ELF-1 (cell line): Measurements from ENCODE around the gene CX3CR1.
A peak's percentile ranks its signal among the peaks of the same experiment; 100 is the strongest.
"Not testable (repeated sequence)": the region's sequence is repeated elsewhere in the genome, so short reads cannot be mapped to it uniquely, and the experiment has no call there.

Experiments used
- DNase-seq: peaks from one replicate; pipeline ENCODE4 v3.0.0-alpha.2; 2016; ENCODE audit warnings: low read depth, low spot score

CX3CR1 gene

DNA sequence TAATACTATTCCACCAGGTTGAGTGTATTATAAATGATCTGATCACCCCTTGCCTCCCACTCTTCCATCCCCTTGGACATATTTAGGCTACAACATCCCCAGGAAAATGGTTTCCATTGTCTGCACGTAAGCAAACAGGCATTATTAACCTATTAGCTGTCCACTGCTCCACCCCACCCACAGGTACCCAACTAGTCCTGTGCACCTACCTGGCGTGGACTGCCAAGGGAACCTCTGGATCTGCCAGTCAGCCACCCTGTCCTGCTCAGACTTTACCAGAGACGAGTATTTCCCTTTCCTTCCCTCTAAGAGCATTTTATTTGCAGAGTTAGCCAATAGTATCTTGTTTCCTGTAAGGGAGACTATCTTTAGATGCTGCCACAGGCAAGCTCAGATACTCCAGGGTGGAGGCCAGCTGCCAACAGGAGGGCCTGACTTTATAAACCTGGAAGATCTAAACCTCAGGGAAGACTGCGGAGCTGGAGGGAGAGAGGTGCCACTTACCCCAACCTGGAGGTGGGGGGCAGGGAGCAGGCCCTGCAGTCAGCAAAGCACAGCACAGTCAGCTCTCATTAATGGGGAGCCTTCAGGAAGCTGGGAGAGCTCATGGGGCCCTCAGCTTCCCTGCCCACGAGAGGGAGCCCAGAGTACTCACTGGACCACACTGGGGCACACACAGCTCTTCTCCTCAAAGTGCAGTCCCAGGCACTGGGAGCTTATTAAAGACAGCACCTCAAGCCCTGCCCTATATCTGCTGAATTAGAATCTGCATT, at the start of gene CX3CR1:
Gene CX3CR1, minus strand, starts transcription at position 292 of the 773 bp plus-strand sequence. CDS start 13,527 bp downstream, outside the sequence.
- DNase-seq, result no peak

DNA sequence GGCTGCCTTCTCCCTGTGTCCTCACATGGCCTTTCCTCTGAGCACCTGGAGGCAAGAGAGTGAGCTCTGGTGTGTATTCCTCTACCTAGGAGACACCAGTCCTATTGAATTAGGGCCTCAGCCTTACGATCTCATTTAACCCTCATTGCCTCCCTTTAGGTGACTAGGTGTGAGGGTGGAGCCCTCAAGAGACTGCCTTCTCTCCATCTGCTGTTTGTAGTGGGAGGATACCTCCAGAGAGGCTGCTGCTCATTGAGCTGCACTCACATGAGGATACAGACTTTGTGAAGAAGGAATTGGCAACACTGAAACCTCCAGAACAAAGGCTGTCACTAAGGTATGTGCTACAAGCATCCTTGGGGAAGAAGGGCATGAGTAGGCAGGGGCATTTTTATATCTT, 49.7 kb upstream of the CX3CR1 start, which contains the start of gene CCR8:
Gene CCR8, plus strand, starts transcription at position 217 of the 400 bp plus-strand sequence. CDS start 2,623 bp downstream, outside the sequence.
- no peak for DNase-seq

GRCh38 chr3:39327746-39328349, 48.0 kb upstream of the CX3CR1 start:
- no peak for DNase-seq

DNA sequence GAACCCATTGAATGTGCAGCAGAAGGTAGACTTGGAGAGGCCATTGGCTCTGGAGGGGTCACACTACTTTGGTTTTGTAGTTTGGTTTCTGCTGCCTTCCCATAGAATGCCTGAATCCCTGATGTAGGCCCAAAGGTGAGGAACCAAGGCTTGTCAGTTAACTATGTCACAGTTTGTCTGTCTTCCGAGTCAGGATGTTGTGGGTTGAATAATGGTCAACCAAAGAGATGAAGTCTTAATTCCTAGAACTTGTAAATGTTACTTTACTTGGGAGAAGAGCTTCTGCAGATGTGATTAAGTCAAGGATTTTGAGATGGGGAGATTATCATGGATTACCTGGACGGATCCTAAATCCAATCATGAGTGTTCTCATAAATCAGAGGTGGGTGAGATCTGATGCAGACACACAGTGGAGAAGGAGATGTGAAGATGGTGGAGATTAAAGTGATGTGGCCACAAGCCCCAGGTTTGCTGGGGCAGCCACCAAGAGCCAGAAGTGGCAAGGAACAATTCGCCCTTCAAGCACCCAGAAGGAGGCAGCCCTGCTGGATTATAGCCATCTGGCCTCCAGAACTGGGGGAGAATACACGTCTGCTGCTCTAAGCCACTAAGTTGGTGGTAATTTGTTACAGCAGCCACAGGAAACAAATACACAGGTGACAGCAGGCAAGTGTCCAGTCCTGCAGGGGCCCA, 47.4 kb upstream of the CX3CR1 start:
- no peak for DNase-seq

GRCh38 chr3:39325236-39325635, 45.4 kb upstream of the CX3CR1 start:
- no peak for DNase-seq

DNA sequence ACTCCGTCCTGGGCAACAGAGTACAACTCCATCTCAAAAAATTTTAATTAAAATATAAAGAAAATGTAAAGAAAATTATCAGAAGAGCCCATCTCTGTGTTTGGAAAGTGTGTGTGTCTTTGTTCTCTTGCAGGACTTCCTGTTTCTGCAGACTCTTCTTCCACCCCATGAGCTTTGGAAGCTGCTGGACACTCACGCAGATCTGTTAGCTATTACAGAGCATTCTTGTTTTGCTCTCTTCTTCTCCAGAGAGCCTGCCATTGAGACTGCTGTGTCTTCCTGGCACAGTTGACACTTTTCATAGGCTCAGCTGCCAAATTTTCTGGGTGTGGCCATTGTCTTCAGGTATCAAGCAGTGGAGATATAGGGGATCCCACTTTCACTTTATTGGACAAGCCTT, 43.7 kb upstream of the CX3CR1 start:
- no peak for DNase-seq

DNA sequence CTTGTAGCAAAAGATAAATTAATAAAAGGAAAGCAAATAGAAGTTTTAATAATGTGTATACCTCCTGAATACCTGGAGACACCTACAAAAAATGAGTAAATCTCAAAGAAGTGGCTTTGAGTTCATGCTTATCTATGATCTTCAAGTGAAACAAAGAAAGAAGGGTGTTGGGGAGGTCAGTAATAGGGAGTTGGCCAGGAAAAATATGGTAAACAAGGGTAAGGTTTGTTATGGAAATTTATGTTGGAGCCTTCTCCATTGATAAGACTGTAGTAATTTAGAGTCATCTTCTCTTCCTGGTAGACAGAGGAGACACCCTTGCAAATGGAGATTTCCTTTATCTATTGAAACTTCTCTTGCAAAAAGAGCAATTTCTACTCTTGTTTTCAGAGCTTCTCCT, 43.1 kb upstream of the CX3CR1 start:
- DNase-seq, result no peak

GRCh38 chr3:39322209-39322715, 42.4 kb upstream of the CX3CR1 start:
- not testable (repeated sequence) for DNase-seq

- peak; percentile 32 for DNase-seq
Measured at GRCh38 chr3:39321574-39321983, 41.7 kb upstream of the CX3CR1 start.

DNA sequence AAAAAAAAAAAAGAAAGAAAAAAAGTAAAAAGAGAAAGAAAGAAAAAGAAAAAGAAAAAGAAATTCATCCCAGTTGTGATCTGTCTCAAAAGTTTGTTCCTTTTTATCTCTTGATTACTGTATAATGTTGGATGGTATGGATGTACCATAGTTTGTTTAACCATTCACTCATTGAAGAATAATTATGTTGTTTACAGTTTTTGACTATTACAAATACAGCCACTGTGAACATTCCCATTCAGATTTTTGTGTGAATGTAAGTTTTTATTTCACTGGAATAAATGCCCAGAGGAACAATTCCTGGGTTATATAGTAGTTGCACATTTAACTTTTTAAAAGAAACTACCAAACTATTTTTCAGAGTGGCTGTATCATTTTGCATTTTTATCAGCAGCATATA, 39.4 kb upstream of the CX3CR1 start:
- DNase-seq, result no peak

DNA sequence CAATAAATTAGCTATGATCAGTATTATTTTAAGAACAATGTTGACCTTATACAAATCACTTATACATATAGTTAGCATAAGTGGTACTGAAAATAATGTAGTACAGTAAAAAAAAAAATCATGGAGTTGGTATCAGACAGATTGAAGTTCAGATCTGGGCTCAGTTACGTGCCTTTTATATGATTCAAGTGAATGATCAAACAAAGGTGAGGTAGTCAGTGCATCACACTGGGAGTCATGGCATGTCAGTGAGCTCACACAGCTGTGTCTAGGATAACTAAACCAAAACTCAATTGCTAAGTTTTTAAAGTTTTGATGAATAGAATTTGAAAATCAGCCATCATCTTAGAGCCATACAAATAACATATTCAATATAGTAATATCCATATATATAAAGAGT, 38.5 kb upstream of the CX3CR1 start:
- no peak for DNase-seq

- DNase-seq, result no peak
Measured at GRCh38 chr3:39317571-39318169, 37.8 kb upstream of the CX3CR1 start.

- DNase-seq, result no peak
Measured at GRCh38 chr3:39315420-39315819, 35.6 kb upstream of the CX3CR1 start.

DNA sequence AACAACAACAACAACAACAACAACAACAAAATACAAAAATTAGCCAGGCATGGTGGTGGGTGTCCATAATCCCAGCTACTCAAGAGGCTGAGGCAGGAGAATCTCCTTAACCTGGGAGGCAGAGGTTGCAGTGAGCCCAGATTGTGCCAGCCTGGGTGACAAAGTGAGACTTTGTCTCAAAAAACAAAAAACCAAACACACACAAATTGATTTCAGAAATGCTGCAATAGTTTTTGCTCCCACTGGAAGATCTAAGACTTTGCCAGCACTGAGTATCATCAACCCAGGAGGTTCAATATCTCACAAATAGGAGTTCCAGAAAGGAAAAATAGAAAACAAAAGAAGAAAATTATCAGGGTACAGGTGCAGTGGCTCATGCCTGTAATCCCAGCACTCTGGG, 33.5 kb upstream of the CX3CR1 start:
- no peak for DNase-seq

DNA sequence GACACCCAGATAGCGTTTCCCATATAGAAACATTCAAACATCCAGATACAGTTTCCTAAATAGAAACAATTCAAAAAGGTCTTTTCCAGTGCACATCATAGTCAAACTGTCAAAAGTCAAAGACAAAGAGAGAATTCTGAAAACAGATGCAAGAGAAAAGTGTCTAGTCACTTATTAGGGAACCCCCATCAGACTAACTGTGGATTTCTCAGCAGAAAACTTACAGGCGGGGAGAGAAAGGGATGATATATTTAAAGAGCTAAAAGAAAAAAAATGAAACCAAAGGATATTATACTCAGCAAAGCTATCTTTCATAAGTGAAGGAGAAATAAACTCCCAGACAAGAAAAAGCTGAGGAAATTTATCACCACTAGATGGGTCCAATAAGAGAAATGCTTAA, 22.3 kb upstream of the CX3CR1 start:
- no peak for DNase-seq

DNA sequence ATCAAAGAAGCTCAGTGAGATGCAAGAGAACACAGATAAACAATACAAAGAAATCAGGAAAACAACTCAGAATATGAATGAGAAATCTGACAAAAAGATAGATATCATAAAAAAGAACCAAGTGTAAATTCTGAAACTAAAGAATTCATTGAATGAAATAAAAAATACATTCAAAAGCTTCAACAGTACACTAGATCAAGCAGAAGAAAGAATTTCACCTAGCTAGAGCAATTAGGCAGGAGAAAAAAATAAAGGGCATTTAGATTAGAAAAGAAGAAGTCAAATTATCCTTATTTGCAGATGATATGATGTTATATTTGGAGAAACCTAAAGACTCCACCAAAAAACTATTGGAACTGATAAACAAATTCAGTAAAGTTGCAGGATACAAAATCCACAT, 19.4 kb upstream of the CX3CR1 start:
- no peak for DNase-seq

DNA sequence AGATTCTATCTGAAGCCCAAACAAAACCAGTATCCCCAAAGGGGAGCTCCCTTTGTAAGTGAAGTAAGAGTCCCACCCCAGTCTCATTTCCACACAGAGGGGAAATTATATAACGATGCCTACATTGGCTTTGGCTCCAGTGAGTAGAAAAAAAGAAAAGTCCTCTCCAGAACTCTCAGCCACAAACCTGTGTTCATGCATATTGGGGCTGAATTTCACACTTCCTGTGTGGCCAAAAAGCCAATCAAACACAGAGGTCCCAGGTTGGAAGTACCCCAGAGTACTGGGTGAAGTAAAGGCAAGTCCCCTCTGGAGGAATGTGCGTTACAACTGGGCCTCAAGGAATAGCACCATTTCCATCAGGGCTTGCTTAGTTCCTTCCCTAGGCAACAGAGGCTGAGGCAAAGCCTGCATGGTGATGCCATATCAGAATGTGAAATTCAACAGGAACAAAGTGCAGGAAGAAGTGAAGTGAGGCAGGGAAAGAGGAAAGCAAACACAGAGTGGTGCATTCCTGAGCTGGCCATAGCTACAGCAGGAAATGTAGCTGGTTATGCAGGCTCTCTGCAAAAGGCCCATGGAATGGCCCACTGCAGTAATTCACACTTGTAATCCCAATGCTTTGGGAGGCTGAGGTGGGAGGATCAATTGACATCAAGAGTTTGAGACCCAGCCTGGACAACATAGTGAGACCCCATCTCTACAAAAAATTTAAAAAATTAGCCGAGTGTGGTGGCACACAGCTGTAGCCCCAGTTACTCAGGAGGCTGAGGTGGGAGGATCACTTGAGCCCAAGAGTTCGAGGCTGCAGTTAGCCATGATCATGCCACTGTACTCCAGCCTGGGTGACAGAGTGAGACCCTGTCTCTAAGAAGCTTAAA, 16.6 kb upstream of the CX3CR1 start:
- DNase-seq, result no peak

GRCh38 chr3:39295184-39295775, 15.4 kb upstream of the CX3CR1 start:
- no peak for DNase-seq

DNA sequence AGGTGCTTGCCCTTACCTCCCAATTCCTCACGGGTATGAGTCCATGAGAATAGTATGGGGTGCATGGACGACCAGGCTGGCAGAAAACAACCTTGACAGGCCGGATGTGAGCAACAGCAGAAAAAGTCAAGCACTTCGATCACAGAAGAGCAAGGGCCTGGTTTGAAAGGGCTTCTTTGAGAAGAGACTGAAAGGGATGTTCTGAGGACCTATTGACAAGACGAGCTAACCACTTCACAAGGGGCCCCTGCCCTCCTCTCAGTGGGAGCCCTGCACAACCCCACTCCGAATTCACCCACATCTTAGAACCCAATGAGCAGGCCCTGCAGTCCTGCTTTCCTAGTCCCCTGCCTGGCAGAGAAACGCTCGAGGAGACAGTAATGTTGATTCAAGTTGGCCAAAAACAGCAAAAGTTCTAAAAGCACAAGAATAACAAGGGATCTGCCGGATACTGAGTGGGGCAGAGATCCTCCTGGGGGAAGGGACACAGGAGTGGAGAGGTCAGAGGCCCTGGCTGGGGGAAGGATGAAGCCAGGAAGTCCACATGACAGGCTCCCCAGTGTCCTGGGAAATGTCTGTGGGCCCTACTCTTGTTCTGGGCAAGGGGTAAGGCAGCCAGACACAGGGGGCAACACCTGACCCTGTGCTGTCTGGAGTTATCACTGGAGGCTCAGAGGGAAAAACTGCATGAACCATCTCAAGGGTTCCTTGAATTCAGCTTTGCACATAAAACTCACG, 14.8 kb upstream of the CX3CR1 start:
- no peak for DNase-seq

- DNase-seq, result no peak
Measured at GRCh38 chr3:39292961-39293360, 13.1 kb upstream of the CX3CR1 start.
